HG03432 (cell line): Measurements from ENCODE around the gene ARSB.

Experiments used
- ATAC-seq: cut with Tn5 transposase; IDR thresholded peaks from one replicate; pipeline ENCODE4 v1.9.1; 2021; ENCODE audit warnings: mild to moderate bottlenecking, moderate library complexity; ENCODE audit not compliant: unreplicated experiment

ARSB gene

DNA sequence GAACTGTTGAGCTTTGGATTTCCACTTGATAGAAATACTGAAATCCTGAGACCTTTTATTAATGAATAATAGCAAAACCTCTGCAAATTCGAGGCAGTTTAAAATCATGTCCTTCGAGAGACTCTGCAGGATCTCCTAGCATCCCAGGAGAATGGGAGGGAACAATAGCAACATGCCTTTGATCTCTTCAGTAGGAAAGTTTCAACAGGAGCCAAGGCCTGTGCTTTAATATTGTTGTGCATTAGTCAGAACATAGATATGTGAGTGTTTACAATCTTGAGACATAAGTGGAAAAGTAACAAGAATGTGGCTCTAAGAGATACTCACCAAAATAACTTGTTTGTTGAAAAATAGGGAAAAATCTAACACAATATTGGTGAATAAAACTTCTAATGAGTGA, 253.2 kb downstream of the ARSB start:
- ATAC-seq: no peak

DNA sequence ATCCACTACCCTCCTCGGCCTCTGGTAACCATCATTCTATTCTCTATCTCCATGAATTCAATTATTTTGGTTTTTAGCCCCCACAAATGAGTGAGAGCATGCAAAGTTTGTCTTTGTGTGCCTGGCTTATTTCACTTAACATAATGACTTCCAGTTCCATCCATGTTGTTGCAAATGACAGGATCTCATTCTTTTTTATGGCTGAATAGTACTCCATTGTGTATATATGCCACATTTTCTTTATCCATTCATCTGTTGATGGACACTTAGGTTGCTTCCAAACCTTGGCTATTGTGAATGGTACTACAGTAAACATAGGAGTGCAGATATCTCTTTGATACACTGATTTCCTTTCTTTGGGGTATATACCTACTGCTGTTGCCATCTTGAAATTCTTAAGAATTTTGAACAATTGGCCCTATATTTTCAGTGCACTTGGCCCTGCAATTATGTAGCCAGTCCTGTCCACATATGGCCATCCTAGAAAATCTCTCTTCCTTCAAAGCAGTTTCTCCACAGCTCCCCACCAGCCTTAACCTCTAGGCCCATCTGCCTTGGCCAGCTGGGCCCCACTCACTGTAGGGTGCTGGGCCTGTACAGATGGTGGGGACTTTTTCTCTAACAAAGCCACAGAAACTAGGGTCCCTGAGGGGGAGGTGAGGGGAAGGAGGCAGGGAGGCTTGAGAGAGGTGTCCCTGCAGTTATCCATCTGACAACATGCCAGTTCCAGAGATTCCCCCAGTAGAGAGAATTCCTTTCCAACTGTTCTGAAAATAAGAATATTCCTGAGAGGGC, 254.6 kb downstream of the ARSB start:
- ATAC-seq: no peak

GRCh38 chr5:78727786-78728761, 257.0 kb downstream of the ARSB start:
- ATAC-seq: peak; percentile 87
